Lower lobe of right lung (tissue), 2 donors: ENCODE data around the gene RAB13. TPM values are rescaled to one million over a fixed set of nuclear protein-coding genes. Genes with fewer than 3 reads are reported as not detected.

ENCODE experiments used
- ATAC-seq, 2 donors: fragments of 200-7000 bp; cut with Tn5 transposase; one replicate each; pipeline ENCODE4 v1.9.1; 2020 to 2022; ENCODE audit warnings: mild to moderate bottlenecking in 2 of 2, moderate library complexity in 2 of 2
- DNase-seq: peaks from one replicate; pipeline ENCODE4 v3.0.0-alpha.2; 2020
- H3K27ac ChIP-seq: fragments of 200-600 bp; one replicate; pipeline ENCODE4 v1.8.0; 2022
- H3K27me3 ChIP-seq: fragments of 200-600 bp; one replicate; pipeline ENCODE4 v1.8.0; 2022; ENCODE audit warnings: low read depth
- H3K36me3 ChIP-seq: fragments of 200-600 bp; one replicate; pipeline ENCODE4 v1.8.0; 2022; ENCODE audit warnings: mild to moderate bottlenecking
- H3K4me1 ChIP-seq: fragments of 200-600 bp; one replicate; pipeline ENCODE4 v1.8.0; 2022
- H3K4me3 ChIP-seq: fragments of 200-600 bp; one replicate; pipeline ENCODE4 v1.8.0; 2022; ENCODE audit warnings: mild to moderate bottlenecking
- H3K9me3 ChIP-seq: fragments of 200-600 bp; one replicate; pipeline ENCODE4 v1.8.0; 2022
- intact Hi-C: fragments of 100-400 bp; cut with DNase I; formaldehyde crosslinking; loops from one replicate; pipeline ENCODE4 v1.11.0; 2022
- total RNA-seq: library from RNA; stranded (reverse); fragmentation: NEBNext Ultra II Directional; extraction: Animal tissue kit (Norgen Biotek cat#: 25700); gene quantifications from one replicate; pipeline ENCODE4 v1.2.1, GENCODE V29; 2021
- TF ChIP-seq, protein P1 (sequence below): fragments of 200-600 bp; IDR thresholded peaks from one replicate; pipeline ENCODE4 v1.8.0; 2022; ENCODE audit warnings: antibody characterized with exemption, mild to moderate bottlenecking
- donor health status: DM: no; HTN: yes; CAD: no; lungs with severe emphysema.

Gene RAB13
- total RNA-seq, 1 donor from 2014 or later, result 103 TPM

- TF ChIP-seq, protein P1, sequence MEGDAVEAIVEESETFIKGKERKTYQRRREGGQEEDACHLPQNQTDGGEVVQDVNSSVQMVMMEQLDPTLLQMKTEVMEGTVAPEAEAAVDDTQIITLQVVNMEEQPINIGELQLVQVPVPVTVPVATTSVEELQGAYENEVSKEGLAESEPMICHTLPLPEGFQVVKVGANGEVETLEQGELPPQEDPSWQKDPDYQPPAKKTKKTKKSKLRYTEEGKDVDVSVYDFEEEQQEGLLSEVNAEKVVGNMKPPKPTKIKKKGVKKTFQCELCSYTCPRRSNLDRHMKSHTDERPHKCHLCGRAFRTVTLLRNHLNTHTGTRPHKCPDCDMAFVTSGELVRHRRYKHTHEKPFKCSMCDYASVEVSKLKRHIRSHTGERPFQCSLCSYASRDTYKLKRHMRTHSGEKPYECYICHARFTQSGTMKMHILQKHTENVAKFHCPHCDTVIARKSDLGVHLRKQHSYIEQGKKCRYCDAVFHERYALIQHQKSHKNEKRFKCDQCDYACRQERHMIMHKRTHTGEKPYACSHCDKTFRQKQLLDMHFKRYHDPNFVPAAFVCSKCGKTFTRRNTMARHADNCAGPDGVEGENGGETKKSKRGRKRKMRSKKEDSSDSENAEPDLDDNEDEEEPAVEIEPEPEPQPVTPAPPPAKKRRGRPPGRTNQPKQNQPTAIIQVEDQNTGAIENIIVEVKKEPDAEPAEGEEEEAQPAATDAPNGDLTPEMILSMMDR, result no peak
- intact Hi-C loops, result no loop called here
- peaks cover 66% of the 10 kb centered on the region for H3K36me3 ChIP-seq
- peak overlapping the region; percentile 93 for H3K27ac ChIP-seq
- no peak for ATAC-seq
- DNase-seq, result no peak
- no peaks in the 10 kb centered on the region for H3K27me3 ChIP-seq
- H3K4me1 ChIP-seq, result peaks cover 34% of the 10 kb centered on the region
- peak overlapping the region; percentile 88 for H3K4me3 ChIP-seq
- H3K9me3 ChIP-seq, result no peaks in the 10 kb centered on the region
Observed at GRCh38 chr1:153944005-153944826, 41.9 kb downstream of the RAB13 start.

GRCh38 chr1:153942766-153943549 is 43.2 kb downstream of the RAB13 start:
- Histone ChIP-seq H3K9me3 (no peaks in the 10 kb centered on the region), H3K27me3 (no peaks in the 10 kb centered on the region), H3K27ac (no peak overlapping the region), H3K4me3 (no peak overlapping the region), H3K36me3 (peaks cover 66% of the 10 kb centered on the region), H3K4me1 (peaks cover 34% of the 10 kb centered on the region)
- TF ChIP-seq, protein P1, result no peak
- ATAC-seq (no peak), DNase-seq (no peak)
- intact Hi-C loops, result no loop called here

DNA sequence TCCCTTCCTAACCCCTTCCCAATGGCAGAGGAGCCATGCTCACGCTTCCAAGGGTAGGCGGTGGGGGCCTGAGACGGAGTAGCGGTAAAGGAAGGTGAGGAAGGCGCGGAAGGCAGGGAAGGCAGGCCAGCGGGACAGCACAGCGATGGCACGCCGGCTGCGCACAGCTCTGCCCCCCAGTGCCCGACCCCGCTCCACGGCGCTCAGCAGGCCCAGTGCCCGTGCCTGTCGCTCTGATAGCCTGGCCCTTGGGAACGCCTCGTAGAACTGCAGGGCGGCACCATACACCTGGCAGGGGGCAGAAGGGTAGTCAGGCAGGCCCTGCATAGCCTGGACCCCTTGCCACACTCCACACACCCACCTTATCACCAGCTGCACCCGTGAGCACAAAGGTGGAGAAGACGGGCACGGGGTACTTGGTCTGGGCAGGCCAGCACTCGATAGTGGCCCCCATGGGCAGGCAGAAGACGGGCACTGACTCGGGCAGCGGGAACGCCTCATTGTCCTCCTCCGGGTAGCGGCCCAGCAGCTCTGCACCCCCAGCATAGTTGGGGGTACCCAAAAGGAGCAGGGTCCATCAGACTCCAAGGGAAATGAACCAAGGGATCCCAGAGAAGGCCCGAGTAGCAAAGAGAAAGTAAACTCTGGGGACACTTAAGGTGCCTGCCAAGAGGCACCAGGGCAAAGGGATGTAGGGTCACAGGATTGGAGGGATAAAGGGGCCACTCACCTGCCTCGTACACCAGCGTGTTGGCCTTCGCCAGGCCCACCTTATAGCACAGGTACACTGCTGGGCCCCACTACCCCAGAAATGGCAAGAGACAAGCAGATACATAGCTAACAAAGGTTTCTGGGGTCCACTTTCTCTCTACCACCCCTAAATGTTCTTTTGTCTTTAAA is 44.1 kb downstream of the RAB13 start:
- peaks cover 68% of the 10 kb centered on the region for H3K36me3 ChIP-seq
- no peak for DNase-seq
- intact Hi-C loops, result no loop called here

DNA sequence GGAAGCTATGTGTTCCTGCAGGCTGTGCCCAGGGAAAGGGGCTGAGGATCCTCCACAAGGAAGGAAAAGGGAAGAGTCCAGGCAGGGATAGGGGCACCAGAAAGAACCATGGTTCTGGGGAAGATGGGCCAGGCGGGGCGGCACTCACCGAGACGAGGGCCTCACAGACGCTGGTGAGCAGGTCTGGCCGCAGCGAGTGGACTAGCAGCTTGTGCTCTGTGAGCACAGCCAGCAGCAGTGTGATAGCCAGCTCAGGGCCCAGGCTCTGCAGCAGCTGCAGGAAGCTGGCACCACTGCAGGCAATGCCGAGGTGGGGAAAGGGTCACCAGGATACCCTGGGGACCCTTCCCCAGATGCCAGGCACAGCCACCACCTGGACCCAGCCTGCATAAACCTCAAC is 45.4 kb downstream of the RAB13 start:
- no peak overlapping the region for H3K27ac ChIP-seq
- H3K36me3 ChIP-seq, result peaks cover 81% of the 10 kb centered on the region
- no peaks in the 10 kb centered on the region for H3K9me3 ChIP-seq
- H3K27me3 ChIP-seq, result no peaks in the 10 kb centered on the region
- TF ChIP-seq, protein P1, result no peak
- ATAC-seq, result no peak
- H3K4me3 ChIP-seq, result no peak overlapping the region
- H3K4me1 ChIP-seq, result peaks cover 24% of the 10 kb centered on the region
- intact Hi-C loops, result no loop called here
- DNase-seq, result no peak

More for the DNA sequence above, 44.1 kb downstream of the RAB13 start:
- Histone ChIP-seq H3K4me1 (peaks cover 29% of the 10 kb centered on the region), H3K27me3 (no peaks in the 10 kb centered on the region), H3K9me3 (no peaks in the 10 kb centered on the region), H3K27ac (no peak overlapping the region), H3K4me3 (no peak overlapping the region)
- TF ChIP-seq, protein P1, result no peak
- no peak for ATAC-seq

DNA sequence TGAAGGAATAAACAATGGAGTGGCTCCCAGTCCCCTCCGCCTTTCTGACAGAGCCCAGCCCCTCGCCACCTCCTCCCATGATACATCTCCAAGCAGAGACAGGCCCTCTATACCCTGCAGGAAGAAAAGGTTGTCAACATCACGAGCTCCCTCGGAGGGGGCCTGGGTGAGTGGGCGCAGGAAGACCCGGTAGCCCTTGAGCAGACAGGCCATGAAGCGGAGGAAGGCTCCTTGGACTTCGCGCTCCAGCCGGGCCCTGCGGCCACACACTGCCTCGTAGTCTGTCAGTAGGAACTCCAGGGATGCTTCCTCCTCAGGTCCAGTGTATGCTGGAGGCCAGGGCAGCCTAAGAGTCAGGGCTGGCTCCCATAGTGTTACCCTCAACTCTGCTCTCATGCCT is 46.7 kb downstream of the RAB13 start:
- peaks cover 94% of the 10 kb centered on the region for H3K36me3 ChIP-seq
- no peak overlapping the region for H3K4me3 ChIP-seq
- peaks cover 15% of the 10 kb centered on the region for H3K4me1 ChIP-seq
- H3K27ac ChIP-seq, result no peak overlapping the region
- no peak for DNase-seq
- intact Hi-C loops, result no loop called here
- ATAC-seq, result no peak
- no peaks in the 10 kb centered on the region for H3K9me3 ChIP-seq
- TF ChIP-seq, protein P1, result no peak
- H3K27me3 ChIP-seq, result no peaks in the 10 kb centered on the region
